DOHH2 (cell line): ENCODE measurements around the gene PNMA1.
A peak's percentile ranks its signal among the peaks of the same experiment; 100 is the strongest.

ENCODE experiments used
- H3F3A ChIP-seq: fragments of 200-600 bp; sonication (generic), shearing (Covaris generic); 2 replicates; pipeline ENCODE4 v1.6.0; 2016; ENCODE audit warnings: antibody characterized with exemption, mild to moderate bottlenecking; ENCODE audit not compliant: control insufficient read depth, insufficient read depth
- H3K27ac ChIP-seq: fragments of 200-600 bp; sonication (generic); 2 replicates; pipeline ENCODE4 v1.5.1; 2014; ENCODE audit warnings: low read depth, mild to moderate bottlenecking, low read length, moderate library complexity
- H3K27me3 ChIP-seq: fragments of 200-600 bp; sonication (generic); 2 replicates; pipeline ENCODE4 v1.6.1; 2014; ENCODE audit warnings: mild to moderate bottlenecking, low read length, mixed read lengths; ENCODE audit not compliant: control insufficient read depth
- H3K36me3 ChIP-seq: fragments of 200-600 bp; sonication (generic); 2 replicates; pipeline ENCODE4 v1.6.1; 2014; ENCODE audit warnings: mild to moderate bottlenecking, low read length, moderate library complexity, mixed read lengths; ENCODE audit not compliant: control insufficient read depth
- H3K4me1 ChIP-seq: fragments of 200-600 bp; sonication (generic); 2 replicates; pipeline ENCODE4 v1.6.1; 2014; ENCODE audit warnings: mild to moderate bottlenecking, low read length, mixed read lengths; ENCODE audit not compliant: control insufficient read depth
- H3K4me2 ChIP-seq: fragments of 200-600 bp; sonication (generic); 2 replicates; pipeline ENCODE4 v1.6.0; 2014; ENCODE audit warnings: mild to moderate bottlenecking, low read length, moderate library complexity
- H3K4me3 ChIP-seq: fragments of 200-600 bp; sonication (generic); 2 replicates; pipeline ENCODE4 v1.5.1; 2014; ENCODE audit warnings: mild to moderate bottlenecking, low read length, mixed read lengths
- H3K79me2 ChIP-seq: fragments of 200-600 bp; sonication (generic); 2 replicates; pipeline ENCODE4 v1.6.1; 2014; ENCODE audit warnings: mild to moderate bottlenecking, low read length, mixed read lengths; ENCODE audit not compliant: control insufficient read depth
- H3K9me2 ChIP-seq: fragments of 200-600 bp; sonication (generic); replicated peaks from 2 replicates; pipeline ENCODE4 v1.6.1; 2014; ENCODE audit warnings: mild to moderate bottlenecking, low read length, mixed read lengths; ENCODE audit not compliant: control insufficient read depth
- H3K9me3 ChIP-seq: fragments of 200-600 bp; sonication (generic); 2 replicates; pipeline ENCODE4 v1.6.1; 2014; ENCODE audit warnings: antibody characterized with exemption, low read length, mixed read lengths; ENCODE audit not compliant: control insufficient read depth, insufficient read depth
- H4K20me1 ChIP-seq: fragments of 200-600 bp; sonication (generic); 2 replicates; pipeline ENCODE4 v1.6.0; 2014; ENCODE audit warnings: low read depth, mild to moderate bottlenecking, antibody characterized with exemption, low read length, moderate library complexity; ENCODE audit not compliant: control insufficient read depth, insufficient read depth
- CTCF ChIP-seq: fragments of 200-600 bp; sonication (generic); IDR thresholded peaks from one replicate; pipeline ENCODE4 v1.5.1; 2014; ENCODE audit warnings: antibody characterized with exemption, mild to moderate bottlenecking, low read depth, low read length; ENCODE audit not compliant: poor library complexity, severe bottlenecking
- EZH2phosphoT487 ChIP-seq: fragments of 200-600 bp; sonication (generic); IDR thresholded peaks from 2 replicates; pipeline ENCODE4 v1.6.1; 2017; ENCODE audit warnings: borderline replicate concordance, mild to moderate bottlenecking, antibody characterized with exemption, low read length, moderate library complexity, mixed read lengths

The PNMA1 gene

GRCh38 chr14:73714656-73715081 is 485 bp upstream of the PNMA1 start:
- peak overlapping the region; percentile 94 for H3K4me3 ChIP-seq
- peaks cover 35% of the 10 kb centered on the region for H3F3A ChIP-seq
- peaks cover 38% of the 10 kb centered on the region for H3K36me3 ChIP-seq
- H3K4me1 ChIP-seq: peaks cover 26% of the 10 kb centered on the region
- H3K79me2 ChIP-seq: peaks cover 23% of the 10 kb centered on the region
- TF ChIP-seq EZH2phosphoT487 (no peak), CTCF (no peak)
- H3K9me2 ChIP-seq: no peaks in the 10 kb centered on the region
- peak overlapping the region; percentile 91 for H3K4me2 ChIP-seq
- no peaks in the 10 kb centered on the region for H3K27me3 ChIP-seq
- H3K27ac ChIP-seq: no peak overlapping the region
- H4K20me1 ChIP-seq: no peaks in the 10 kb centered on the region
- no peaks in the 10 kb centered on the region for H3K9me3 ChIP-seq

GRCh38 chr14:73713206-73713802 is 880 bp downstream of the PNMA1 start:
- H3F3A ChIP-seq: peaks cover 31% of the 10 kb centered on the region
- H3K4me3 ChIP-seq: peak overlapping the region; percentile 94
- no peak for TF ChIP-seq CTCF
- no peak for TF ChIP-seq EZH2phosphoT487
- peak overlapping the region; percentile 56 for H3K27ac ChIP-seq
- H3K4me2 ChIP-seq: peak overlapping the region; percentile 91
- no peaks in the 10 kb centered on the region for H4K20me1 ChIP-seq
- no peaks in the 10 kb centered on the region for H3K9me2 ChIP-seq
- no peaks in the 10 kb centered on the region for H3K27me3 ChIP-seq
- H3K9me3 ChIP-seq: no peaks in the 10 kb centered on the region
- peaks cover 27% of the 10 kb centered on the region for H3K36me3 ChIP-seq
- peaks cover 23% of the 10 kb centered on the region for H3K79me2 ChIP-seq
- H3K4me1 ChIP-seq: peaks cover 26% of the 10 kb centered on the region

GRCh38 chr14:73712540-73713180 is 1.5 kb downstream of the PNMA1 start:
- Histone ChIP-seq H3F3A (peaks cover 30% of the 10 kb centered on the region), H3K79me2 (peaks cover 23% of the 10 kb centered on the region), H4K20me1 (no peaks in the 10 kb centered on the region), H3K4me1 (peaks cover 26% of the 10 kb centered on the region), H3K4me2 (peak overlapping the region; percentile 91), H3K9me2 (no peaks in the 10 kb centered on the region), H3K4me3 (peak overlapping the region; percentile 94), H3K27ac (peak overlapping the region; percentile 56; the same call in 1 of the 2 replicates), H3K9me3 (no peaks in the 10 kb centered on the region), H3K36me3 (peaks cover 20% of the 10 kb centered on the region), H3K27me3 (no peaks in the 10 kb centered on the region)
- TF ChIP-seq EZH2phosphoT487: no peak
- TF ChIP-seq CTCF: no peak
